ENCODE data around the gene ZMYND15. TPM values are rescaled to one million over a fixed set of nuclear protein-coding genes. Genes with fewer than 3 reads are reported as not detected.
A peak's percentile ranks its signal among the peaks of the same experiment; 100 is the strongest.

ZMYND15 gene
- total and polyA plus RNA-seq, 2 of the 13 experiments (the other 11 are each of a cell fraction or from before 2014, with no cell fraction given), result 0.24 to 2.7 TPM

DNA sequence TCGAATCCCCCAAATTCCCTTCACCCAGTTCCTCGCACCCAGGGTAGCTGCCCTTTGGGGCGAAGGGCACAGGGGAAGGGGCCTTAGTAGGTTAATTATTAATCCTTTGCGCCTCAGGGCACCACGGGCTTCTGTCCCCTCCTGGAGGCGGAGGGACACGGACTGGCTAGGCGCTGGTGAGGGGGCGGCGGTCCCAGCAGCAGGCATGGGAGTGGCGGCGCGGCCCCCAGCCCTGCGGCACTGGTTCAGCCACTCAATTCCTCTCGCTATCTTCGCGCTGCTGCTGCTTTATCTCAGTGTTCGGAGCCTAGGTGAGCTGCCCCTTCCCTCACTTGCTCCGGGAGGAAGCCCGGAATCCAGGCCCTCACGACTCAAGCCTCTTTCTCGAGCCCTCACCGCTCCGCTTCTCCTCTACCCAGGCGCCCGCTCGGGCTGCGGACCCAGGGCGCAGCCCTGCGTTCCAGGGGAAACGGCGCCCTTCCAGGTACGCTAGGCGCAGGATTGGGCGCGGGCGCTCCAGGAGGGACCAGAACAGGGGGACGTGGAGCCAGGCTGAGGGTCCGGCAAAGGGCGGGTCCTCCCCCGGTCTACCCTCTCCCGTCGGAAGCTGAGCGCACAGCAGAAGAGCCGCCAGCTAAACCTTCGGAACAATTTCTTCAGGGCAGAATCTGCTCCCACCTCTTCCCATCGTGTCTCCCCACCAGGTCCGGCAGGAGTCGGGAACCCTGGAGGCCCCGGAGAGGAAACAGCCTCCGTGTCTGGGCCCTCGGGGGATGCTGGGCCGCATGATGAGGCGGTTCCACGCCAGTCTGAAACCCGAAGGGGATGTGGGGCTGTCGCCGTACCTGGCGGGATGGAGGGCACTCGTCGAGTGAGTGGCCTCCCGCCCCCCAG is 49.4 kb downstream of the ZMYND15 start, which contains the start of gene GLTPD2 (continued):
- TF ChIP-seq LRRFIP1 (CRISPR knock-in tag; conservative IDR thresholded peaks at IDR 0.05) (no peak), RXRB (CRISPR knock-in tag; IDR thresholded peaks at IDR 0.05; ENCODE audit: borderline replicate concordance) (peak; percentile 92), ZSCAN12 (CRISPR knock-in tag; IDR thresholded peaks at IDR 0.05) (no peak), IRF1 (CRISPR knock-in tag; IDR thresholded peaks at IDR 0.05; ENCODE audit: low read depth) (no peak), SIN3A (IDR thresholded peaks at IDR 0.05; ENCODE audit: borderline replicate concordance, low read depth, low read length) (peak; percentile 74; the same call in 1 of the 2 replicates), FOXO4 (CRISPR knock-in tag; conservative IDR thresholded peaks at IDR 0.05) (no peak), KDM6A (CRISPR knock-in tag; IDR thresholded peaks at IDR 0.05; ENCODE audit: low read depth) (peak; percentile 68), FOXO1 (CRISPR knock-in tag; IDR thresholded peaks at IDR 0.05) (peak; percentile 63; the same call in 1 of the 2 replicates), FOXA3 (CRISPR knock-in tag; IDR thresholded peaks at IDR 0.05) (peak; percentile 62), PCBP1 (IDR thresholded peaks at IDR 0.05; ENCODE audit: borderline replicate concordance, low read depth, low read length) (0 out of 2 replicates have a peak, but pooled peaks have one; percentile 67), IKZF1 (IDR thresholded peaks at IDR 0.05) (no peak), ZNF367 (CRISPR knock-in tag; IDR thresholded peaks at IDR 0.05; ENCODE audit: borderline replicate concordance) (0 out of 2 replicates have a peak, but pooled peaks have one; percentile 38), KLF11 (CRISPR knock-in tag; IDR thresholded peaks at IDR 0.05) (0 out of 2 replicates have a peak, but pooled peaks have one; percentile 37), MTF2 (CRISPR knock-in tag; IDR thresholded peaks at IDR 0.05; ENCODE audit: borderline replicate concordance) (no peak; the same call in 1 of the 2 replicates)
- TF ChIP-seq, protein P1, sequence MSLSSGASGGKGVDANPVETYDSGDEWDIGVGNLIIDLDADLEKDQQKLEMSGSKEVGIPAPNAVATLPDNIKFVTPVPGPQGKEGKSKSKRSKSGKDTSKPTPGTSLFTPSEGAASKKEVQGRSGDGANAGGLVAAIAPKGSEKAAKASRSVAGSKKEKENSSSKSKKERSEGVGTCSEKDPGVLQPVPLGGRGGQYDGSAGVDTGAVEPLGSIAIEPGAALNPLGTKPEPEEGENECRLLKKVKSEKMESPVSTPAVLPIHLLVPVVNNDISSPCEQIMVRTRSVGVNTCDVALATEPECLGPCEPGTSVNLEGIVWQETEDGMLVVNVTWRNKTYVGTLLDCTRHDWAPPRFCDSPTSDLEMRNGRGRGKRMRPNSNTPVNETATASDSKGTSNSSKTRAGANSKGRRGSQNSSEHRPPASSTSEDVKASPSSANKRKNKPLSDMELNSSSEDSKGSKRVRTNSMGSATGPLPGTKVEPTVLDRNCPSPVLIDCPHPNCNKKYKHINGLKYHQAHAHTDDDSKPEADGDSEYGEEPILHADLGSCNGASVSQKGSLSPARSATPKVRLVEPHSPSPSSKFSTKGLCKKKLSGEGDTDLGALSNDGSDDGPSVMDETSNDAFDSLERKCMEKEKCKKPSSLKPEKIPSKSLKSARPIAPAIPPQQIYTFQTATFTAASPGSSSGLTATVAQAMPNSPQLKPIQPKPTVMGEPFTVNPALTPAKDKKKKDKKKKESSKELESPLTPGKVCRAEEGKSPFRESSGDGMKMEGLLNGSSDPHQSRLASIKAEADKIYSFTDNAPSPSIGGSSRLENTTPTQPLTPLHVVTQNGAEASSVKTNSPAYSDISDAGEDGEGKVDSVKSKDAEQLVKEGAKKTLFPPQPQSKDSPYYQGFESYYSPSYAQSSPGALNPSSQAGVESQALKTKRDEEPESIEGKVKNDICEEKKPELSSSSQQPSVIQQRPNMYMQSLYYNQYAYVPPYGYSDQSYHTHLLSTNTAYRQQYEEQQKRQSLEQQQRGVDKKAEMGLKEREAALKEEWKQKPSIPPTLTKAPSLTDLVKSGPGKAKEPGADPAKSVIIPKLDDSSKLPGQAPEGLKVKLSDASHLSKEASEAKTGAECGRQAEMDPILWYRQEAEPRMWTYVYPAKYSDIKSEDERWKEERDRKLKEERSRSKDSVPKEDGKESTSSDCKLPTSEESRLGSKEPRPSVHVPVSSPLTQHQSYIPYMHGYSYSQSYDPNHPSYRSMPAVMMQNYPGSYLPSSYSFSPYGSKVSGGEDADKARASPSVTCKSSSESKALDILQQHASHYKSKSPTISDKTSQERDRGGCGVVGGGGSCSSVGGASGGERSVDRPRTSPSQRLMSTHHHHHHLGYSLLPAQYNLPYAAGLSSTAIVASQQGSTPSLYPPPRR (CRISPR knock-in tag; IDR thresholded peaks at IDR 0.05; ENCODE audit: borderline replicate concordance), result peak; percentile 57; the same call in 1 of the 2 replicates
- TF ChIP-seq, protein P2, sequence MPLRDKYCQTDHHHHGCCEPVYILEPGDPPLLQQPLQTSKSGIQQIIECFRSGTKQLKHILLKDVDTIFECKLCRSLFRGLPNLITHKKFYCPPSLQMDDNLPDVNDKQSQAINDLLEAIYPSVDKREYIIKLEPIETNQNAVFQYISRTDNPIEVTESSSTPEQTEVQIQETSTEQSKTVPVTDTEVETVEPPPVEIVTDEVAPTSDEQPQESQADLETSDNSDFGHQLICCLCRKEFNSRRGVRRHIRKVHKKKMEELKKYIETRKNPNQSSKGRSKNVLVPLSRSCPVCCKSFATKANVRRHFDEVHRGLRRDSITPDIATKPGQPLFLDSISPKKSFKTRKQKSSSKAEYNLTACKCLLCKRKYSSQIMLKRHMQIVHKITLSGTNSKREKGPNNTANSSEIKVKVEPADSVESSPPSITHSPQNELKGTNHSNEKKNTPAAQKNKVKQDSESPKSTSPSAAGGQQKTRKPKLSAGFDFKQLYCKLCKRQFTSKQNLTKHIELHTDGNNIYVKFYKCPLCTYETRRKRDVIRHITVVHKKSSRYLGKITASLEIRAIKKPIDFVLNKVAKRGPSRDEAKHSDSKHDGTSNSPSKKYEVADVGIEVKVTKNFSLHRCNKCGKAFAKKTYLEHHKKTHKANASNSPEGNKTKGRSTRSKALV (CRISPR knock-in tag; IDR thresholded peaks at IDR 0.05), result no peak
